Epithelial cell of proximal tubule (primary cell): ENCODE results near the gene GCFC2. TPM values are rescaled to one million over a fixed set of nuclear protein-coding genes. Genes with fewer than 3 reads are reported as not detected.
A peak's percentile ranks its signal among the peaks of the same experiment; 100 is the strongest.

ENCODE experiments used
- DNase-seq: peaks from one replicate; pipeline ENCODE4 v3.0.0-alpha.2; 2011; ENCODE audit warnings: low read depth
- H3K4me3 ChIP-seq: 2 replicates; pipeline ENCODE4 v1.5.1; 2011; ENCODE audit warnings: low read depth, mild to moderate bottlenecking, low read length
- total RNA-seq: library from RNA; depleted of rRNA; stranded (reverse); fragments of >200 nt; gene quantifications from 2 replicates; pipeline ENCODE4 v1.2.3, GENCODE V29; 2015
- TF ChIP-seq, protein P1 (sequence below): conservative IDR thresholded peaks from 2 replicates; pipeline ENCODE4 v1.5.1; 2012; ENCODE audit warnings: low read depth, mild to moderate bottlenecking, low read length

Gene GCFC2
- total RNA-seq, 1 donor from 2014 or later = 21.2 TPM

GRCh38 chr2:75616406-75616805 is 94.3 kb downstream of the GCFC2 start:
- DNase-seq = no peak
- TF ChIP-seq, protein P1, sequence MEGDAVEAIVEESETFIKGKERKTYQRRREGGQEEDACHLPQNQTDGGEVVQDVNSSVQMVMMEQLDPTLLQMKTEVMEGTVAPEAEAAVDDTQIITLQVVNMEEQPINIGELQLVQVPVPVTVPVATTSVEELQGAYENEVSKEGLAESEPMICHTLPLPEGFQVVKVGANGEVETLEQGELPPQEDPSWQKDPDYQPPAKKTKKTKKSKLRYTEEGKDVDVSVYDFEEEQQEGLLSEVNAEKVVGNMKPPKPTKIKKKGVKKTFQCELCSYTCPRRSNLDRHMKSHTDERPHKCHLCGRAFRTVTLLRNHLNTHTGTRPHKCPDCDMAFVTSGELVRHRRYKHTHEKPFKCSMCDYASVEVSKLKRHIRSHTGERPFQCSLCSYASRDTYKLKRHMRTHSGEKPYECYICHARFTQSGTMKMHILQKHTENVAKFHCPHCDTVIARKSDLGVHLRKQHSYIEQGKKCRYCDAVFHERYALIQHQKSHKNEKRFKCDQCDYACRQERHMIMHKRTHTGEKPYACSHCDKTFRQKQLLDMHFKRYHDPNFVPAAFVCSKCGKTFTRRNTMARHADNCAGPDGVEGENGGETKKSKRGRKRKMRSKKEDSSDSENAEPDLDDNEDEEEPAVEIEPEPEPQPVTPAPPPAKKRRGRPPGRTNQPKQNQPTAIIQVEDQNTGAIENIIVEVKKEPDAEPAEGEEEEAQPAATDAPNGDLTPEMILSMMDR = no peak
- no peak overlapping the region for H3K4me3 ChIP-seq

GRCh38 chr2:75614162-75614651 is 96.5 kb downstream of the GCFC2 start:
- H3K4me3 ChIP-seq = no peak overlapping the region
- TF ChIP-seq, protein P1 = no peak
- DNase-seq = peak; percentile 64

- no peak for DNase-seq
- H3K4me3 ChIP-seq = no peak overlapping the region
- TF ChIP-seq, protein P1 = no peak
Observed at GRCh38 chr2:75612862-75613243, 97.9 kb downstream of the GCFC2 start.

Other genes with a start within 250 kb of the GCFC2 start
- 53.7 and 67.0 TPM in 2 replicates for gene EVA1A, start 150.0 kb downstream of the GCFC2 start, total RNA-seq
- 43.9 and 66.1 TPM in 2 replicates for gene MRPL19, start 64.1 kb downstream of the GCFC2 start, total RNA-seq